Measurements from ENCODE around the gene NCOA5. TPM values are rescaled to one million over a fixed set of nuclear protein-coding genes. Genes with fewer than 3 reads are reported as not detected.

NCOA5 gene
- 5.4 and 7.2 TPM in 2 replicates for total RNA-seq

DNA sequence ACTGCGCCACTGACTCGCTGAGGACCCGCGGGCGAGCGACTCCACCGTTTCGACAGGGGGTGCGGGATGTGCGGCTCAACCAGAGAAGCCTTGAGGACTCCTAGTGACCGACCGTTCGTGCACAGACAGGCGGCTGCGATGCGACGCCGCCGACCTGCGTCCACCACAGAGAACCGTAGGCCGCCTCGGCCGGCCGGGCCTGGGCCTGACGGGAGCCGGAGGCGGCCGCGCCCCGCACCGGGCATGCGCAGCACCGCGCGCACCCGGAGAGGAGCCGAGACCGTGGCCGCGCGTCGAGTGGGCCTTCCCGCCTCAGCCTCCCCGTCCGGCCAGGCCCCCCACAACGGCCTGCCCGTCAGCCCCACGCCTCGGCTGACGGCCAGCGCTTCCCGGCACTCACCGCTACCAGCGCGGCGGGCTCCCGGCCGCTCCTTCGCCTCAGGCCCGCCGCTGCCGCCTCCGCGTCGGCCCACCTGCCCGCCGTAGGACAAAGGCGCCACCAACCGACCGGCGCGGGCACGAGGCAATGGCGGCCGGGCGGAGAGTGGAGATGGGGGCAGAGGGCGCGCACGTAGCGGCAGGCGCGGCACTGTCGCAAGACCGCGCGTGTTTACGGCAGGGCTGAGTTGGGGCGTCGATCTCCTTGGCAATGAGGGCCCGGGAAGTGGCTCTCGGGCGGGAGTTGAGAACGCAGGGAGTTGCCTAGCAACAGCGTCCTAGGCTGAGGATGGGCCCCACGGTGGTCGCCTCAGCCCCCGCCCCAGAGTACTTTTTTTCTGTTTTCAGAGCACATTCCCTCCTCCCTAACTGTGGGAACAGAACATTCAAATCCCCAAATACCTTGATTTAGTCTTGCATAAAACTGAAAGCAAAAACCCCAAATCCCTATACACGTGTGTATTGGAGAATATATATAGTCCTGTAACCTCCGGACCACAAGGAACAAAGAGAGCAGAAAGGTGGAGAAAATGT lies at the start of gene NCOA5:
Gene NCOA5 (minus strand): TSS at position 546 of the 972 bp plus-strand sequence. CDS start 10,538 bp downstream, outside the sequence.

GRCh38 chr20:46117704-46118467 lies 28.1 kb upstream of the NCOA5 start, which contains the start of gene CD40:
CD40 (plus strand) TSS chr20:46118314; CDS start chr20:46118344, 30 bp downstream.

DNA sequence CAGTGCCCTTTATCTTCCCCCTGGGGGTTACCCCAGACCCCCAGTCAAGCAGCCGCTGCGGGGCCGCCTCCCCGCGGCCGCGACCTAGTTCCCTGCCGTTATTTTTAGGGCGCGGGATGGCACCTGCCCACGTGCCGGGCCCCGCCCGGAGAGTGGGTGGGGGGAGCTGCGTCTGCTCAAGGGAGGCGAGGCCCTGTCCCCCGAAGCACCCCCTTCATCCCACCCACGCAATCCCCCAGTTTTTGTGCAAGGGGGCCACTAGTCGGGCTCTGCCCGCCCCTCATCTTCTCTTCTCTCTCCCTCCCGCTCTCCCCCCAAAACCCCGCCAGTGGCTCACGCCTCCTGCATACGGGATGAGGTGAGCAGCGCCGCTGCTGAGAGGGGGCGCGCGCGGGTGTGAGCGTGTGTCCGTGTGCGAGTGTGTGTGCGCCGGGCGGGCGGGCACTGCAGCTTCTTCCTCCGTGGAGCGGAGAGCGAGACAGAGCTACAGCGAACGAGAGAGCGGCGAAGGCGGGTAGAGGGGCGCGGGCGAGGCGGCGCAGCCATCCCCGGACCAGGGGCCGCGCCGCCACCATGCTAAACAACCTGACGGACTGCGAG lies 60.9 kb downstream of the NCOA5 start, which contains the start of gene SLC12A5:
Gene SLC12A5 (plus strand): TSS at position 444 of the 600 bp plus-strand sequence. CDS start 130 bp downstream, at position 574.

Other genes starting within 250 kb of the NCOA5 start
- 46.2 and 58.5 TPM in 2 replicates for gene ACOT8, start 232.6 kb downstream of the NCOA5 start, total RNA-seq
- 5.0 and 7.0 TPM in 2 replicates for gene ZSWIM3, start 232.3 kb downstream of the NCOA5 start, total RNA-seq
- 3.0 and 3.7 TPM in 2 replicates for gene ZSWIM1, start 208.7 kb downstream of the NCOA5 start, total RNA-seq
- 1.4 and 2.0 TPM in 2 replicates for gene SPATA25, start 202.3 kb downstream of the NCOA5 start, total RNA-seq
- 4.7 and 6.8 TPM in 2 replicates for gene NEURL2, start 198.8 kb downstream of the NCOA5 start, total RNA-seq
- 134 and 234 TPM in 2 replicates for gene CTSA, start 198.6 kb downstream of the NCOA5 start, total RNA-seq
- gene PLTP, start 177.8 kb downstream of the NCOA5 start, total RNA-seq = 27.0 and 67.7 TPM in 2 replicates
- 6.1 and 6.6 TPM in 2 replicates for gene PCIF1, start 155.3 kb downstream of the NCOA5 start, total RNA-seq
- gene ZNF335, start 117.8 kb downstream of the NCOA5 start, total RNA-seq = 9.1 and 14.1 TPM in 2 replicates
- not detected in 2 replicates for gene MMP9, start 81.1 kb downstream of the NCOA5 start, total RNA-seq
- under 0.01 TPM in 2 replicates for gene SLC12A5, start 60.7 kb downstream of the NCOA5 start, total RNA-seq
- 0.52 and 0.95 TPM in 2 replicates for gene CD40, start 28.4 kb upstream of the NCOA5 start, total RNA-seq
- gene CDH22, start 218.5 kb upstream of the NCOA5 start, total RNA-seq = not detected in 2 replicates